IgD-negative memory B cell (primary cell): Measurements from ENCODE around the gene MAPK11. TPM values are rescaled to one million over a fixed set of nuclear protein-coding genes. Genes with fewer than 3 reads are reported as not detected.
A peak's percentile ranks its signal among the peaks of the same experiment; 100 is the strongest.

Source experiments
- H3K27ac Mint-ChIP-seq, 3 donors: one replicate each; pipeline ENCODE4 v1.8.0; 2020 to 2022; ENCODE audit warnings: mild to moderate bottlenecking in 3 of 3, mixed read lengths in 3 of 3, moderate library complexity in 1 of 3
- H3K27me3 Mint-ChIP-seq: one replicate; pipeline ENCODE4 v1.8.0; 2021; ENCODE audit warnings: mixed read lengths
- H3K36me3 Mint-ChIP-seq: one replicate; pipeline ENCODE4 v1.8.0; 2020; ENCODE audit warnings: mild to moderate bottlenecking, mixed read lengths
- H3K4me1 Mint-ChIP-seq, 3 donors: one replicate each; pipeline ENCODE4 v1.8.0; 2020 to 2022; ENCODE audit warnings: mixed read lengths in 3 of 3, mild to moderate bottlenecking in 1 of 3
- H3K4me3 Mint-ChIP-seq, 4 donors: one replicate each; pipeline ENCODE4 v1.8.0; 2020 to 2022; ENCODE audit warnings: mild to moderate bottlenecking in 4 of 4, mixed read lengths in 4 of 4, moderate library complexity in 3 of 4
- H3K9me3 Mint-ChIP-seq, 3 donors: one replicate each; pipeline ENCODE4 v1.8.0; 2020 to 2021; ENCODE audit warnings: mixed read lengths in 3 of 3, mild to moderate bottlenecking in 1 of 3
- polyA plus RNA-seq: library from polyadenylated mRNA; unstranded; fragments of 300-500 nt; fragmentation: Illumina TruSeq; gene quantifications from one replicate; pipeline ENCODE4 v1.2.3, GENCODE V29; 2021

The MAPK11 gene
- polyA plus RNA-seq, 1 donor from 2014 or later, result 0.59 TPM

DNA sequence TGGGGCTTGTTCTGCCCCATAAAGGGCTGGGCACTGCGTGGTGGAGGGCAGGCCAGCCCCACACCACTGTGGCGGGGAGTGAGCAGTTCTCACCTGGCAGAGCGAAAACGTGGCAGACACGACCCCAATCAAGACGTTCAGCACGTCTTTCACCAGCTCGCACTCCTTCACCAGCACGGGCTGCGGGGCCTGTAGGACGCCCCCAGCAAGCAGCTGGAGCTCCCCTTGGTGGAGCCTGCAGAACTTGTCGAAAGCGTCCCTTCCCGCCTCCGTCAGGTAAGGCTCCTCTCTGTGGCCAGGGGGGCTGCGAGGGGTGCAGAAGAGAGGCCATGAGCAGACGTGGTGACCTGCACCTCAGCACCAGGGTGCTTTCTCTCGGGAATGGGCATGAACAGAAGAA, 37.0 kb downstream of the MAPK11 start:
- Mint-ChIP-seq H3K9me3 (no peaks in the 10 kb centered on the region), H3K36me3 (peaks cover 4% of the 10 kb centered on the region), H3K27me3 (no peaks in the 10 kb centered on the region), H3K4me3 (peak overlapping the region in 1 of 4 donors; percentile 17), H3K4me1 (peaks cover 0 to 16% (median 5%) of the 10 kb centered on the region in 3 donors), H3K27ac (no peak overlapping the region)

DNA sequence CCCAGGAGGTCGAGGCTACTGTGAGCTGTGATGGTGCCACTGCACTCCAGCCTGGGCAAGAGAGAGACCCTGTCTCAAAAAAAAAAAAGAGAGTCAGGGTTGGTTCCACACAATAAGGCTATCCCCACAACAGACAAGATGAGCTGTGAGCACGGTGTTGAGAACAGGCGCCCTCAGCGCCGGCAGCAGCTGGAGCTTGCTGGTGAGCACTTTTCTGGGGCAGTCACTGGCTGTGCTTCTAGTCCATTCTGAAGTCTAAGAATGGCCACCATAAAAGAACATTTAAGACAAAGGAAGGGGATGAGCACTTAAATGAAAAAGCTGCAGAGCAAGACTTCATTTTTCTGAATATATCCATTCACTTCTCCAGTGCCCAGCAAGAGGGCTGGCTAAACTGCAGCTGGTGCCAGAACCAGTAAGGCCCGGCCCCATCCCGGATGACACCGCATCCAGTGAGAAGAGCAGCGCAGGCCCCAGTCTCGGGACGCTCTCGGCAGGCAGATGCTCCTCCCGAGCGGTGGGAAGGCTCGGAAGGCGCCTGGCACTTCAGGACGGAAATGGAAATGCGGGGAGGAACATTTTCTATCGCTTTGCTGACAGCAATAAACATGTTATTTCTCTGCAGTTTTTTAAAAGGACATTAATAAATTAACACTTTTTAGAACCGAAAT, 37.6 kb downstream of the MAPK11 start:
- Mint-ChIP-seq H3K4me1 (peaks cover 0 to 13% (median 5%) of the 10 kb centered on the region in 3 donors), H3K27me3 (no peaks in the 10 kb centered on the region), H3K27ac (no peak overlapping the region), H3K36me3 (peaks cover 4% of the 10 kb centered on the region), H3K9me3 (no peaks in the 10 kb centered on the region), H3K4me3 (peak overlapping the region in 1 of 4 donors; percentile 17)

DNA sequence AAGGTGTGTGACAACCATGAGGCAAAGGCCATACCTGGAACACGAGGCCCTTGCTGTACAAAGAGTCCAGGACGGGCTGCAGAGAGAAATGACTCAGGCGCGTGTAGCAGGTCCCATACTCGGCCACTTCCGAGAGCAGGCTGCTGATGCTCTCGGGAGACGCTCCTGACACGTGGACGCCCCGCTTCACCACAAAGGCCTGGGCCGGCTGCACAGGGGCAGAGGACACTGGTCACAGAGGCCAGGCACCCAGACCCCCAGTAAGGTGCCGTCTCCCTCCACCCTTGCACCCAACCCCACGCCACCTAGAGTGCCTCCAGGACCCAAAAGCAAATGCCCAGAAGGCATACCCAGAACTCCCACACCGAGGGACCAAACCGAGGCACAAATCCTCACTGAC, 40.8 kb downstream of the MAPK11 start:
- peaks cover 0 to 5% (median 0%) of the 10 kb centered on the region in 3 donors for H3K4me1 Mint-ChIP-seq
- peaks cover 2% of the 10 kb centered on the region for H3K36me3 Mint-ChIP-seq
- no peaks in the 10 kb centered on the region for H3K9me3 Mint-ChIP-seq
- H3K27ac Mint-ChIP-seq, result no peak overlapping the region
- H3K27me3 Mint-ChIP-seq, result no peaks in the 10 kb centered on the region
- H3K4me3 Mint-ChIP-seq, result no peak overlapping the region

DNA sequence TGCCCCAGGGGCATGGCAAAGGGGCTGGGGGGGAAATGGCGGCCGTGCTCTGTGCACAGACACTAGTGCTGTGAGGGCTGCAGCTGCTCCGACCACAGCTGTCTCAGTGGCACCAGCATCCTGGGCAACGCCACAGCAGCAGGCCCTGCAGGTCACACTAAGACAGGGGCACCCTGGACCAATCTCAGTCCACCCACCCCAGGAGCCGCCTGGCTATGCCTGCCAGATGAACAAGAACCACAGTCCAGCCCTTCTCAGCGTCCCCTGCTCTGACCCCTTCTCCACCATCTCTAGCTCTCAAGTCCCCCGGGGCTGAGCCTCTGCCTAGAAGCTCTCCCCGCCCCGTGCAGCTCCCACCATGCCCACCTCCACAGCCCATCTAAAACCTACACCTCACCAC, 41.8 kb downstream of the MAPK11 start:
- Mint-ChIP-seq H3K27me3 (no peaks in the 10 kb centered on the region), H3K4me3 (peak overlapping the region in 1 of 4 donors; percentile 7), H3K4me1 (peaks cover 0 to 5% (median 0%) of the 10 kb centered on the region in 3 donors), H3K36me3 (peaks cover 2% of the 10 kb centered on the region), H3K9me3 (no peaks in the 10 kb centered on the region), H3K27ac (no peak overlapping the region)

DNA sequence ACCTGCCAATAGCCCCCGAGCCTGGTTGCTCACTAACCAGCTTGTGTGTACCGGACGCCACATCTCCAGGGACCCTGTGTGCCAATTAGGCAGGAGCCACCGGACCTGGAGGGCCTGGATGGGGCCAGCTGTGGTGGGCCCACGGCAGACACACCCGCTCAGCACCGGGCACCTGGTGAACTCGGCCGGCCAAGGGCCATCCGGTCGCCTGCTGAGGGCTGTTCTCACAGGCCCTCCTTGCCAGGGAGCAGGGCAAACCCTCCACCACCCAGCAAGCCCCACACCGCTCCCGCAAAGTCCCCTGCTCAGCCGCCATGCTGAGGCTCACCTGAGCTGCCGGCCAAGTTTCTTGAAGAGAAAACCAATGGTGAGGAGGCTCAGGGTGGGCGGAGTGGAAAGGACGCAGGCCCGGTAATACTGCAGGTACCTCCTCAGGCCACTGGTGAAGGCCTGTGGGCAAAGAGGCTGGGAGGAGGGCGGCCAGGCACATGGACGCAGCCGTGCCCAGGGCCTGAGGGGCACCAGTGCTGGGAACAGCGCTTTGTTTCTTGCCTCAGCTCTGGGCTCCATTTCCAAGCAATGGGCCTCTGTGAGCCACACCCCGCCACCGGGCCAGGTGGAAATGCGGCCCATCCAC, 42.5 kb downstream of the MAPK11 start:
- H3K36me3 Mint-ChIP-seq, result peaks cover 2% of the 10 kb centered on the region
- no peak overlapping the region for H3K27ac Mint-ChIP-seq
- no peak overlapping the region for H3K4me3 Mint-ChIP-seq
- H3K4me1 Mint-ChIP-seq, result peaks cover 0 to 5% (median 0%) of the 10 kb centered on the region in 3 donors
- H3K9me3 Mint-ChIP-seq, result no peaks in the 10 kb centered on the region
- H3K27me3 Mint-ChIP-seq, result no peaks in the 10 kb centered on the region

- H3K4me3 Mint-ChIP-seq, result no peak overlapping the region
- peaks cover 0 to 5% (median 0%) of the 10 kb centered on the region in 3 donors for H3K4me1 Mint-ChIP-seq
- H3K27ac Mint-ChIP-seq, result no peak overlapping the region
- peaks cover 2% of the 10 kb centered on the region for H3K36me3 Mint-ChIP-seq
- no peaks in the 10 kb centered on the region for H3K27me3 Mint-ChIP-seq
- H3K9me3 Mint-ChIP-seq, result no peaks in the 10 kb centered on the region
These were observed 43.4 kb downstream of the MAPK11 start for GRCh38 chr22:50226875-50227165.

GRCh38 chr22:50226063-50226874, 43.9 kb downstream of the MAPK11 start:
- H3K4me1 Mint-ChIP-seq, result peaks cover 0 to 5% (median 0%) of the 10 kb centered on the region in 3 donors
- no peak overlapping the region for H3K4me3 Mint-ChIP-seq
- H3K27ac Mint-ChIP-seq, result no peak overlapping the region
- no peaks in the 10 kb centered on the region for H3K9me3 Mint-ChIP-seq
- no peaks in the 10 kb centered on the region for H3K27me3 Mint-ChIP-seq
- H3K36me3 Mint-ChIP-seq, result peaks cover 2% of the 10 kb centered on the region

GRCh38 chr22:50225200-50225969, 44.8 kb downstream of the MAPK11 start:
- no peak overlapping the region for H3K27ac Mint-ChIP-seq
- no peaks in the 10 kb centered on the region for H3K9me3 Mint-ChIP-seq
- no peaks in the 10 kb centered on the region for H3K27me3 Mint-ChIP-seq
- no peak overlapping the region for H3K4me3 Mint-ChIP-seq
- H3K36me3 Mint-ChIP-seq, result peaks cover 4% of the 10 kb centered on the region
- H3K4me1 Mint-ChIP-seq, result peaks cover 0 to 5% (median 0%) of the 10 kb centered on the region in 3 donors

GRCh38 chr22:50224071-50224470, 46.1 kb downstream of the MAPK11 start:
- peaks cover 4% of the 10 kb centered on the region for H3K36me3 Mint-ChIP-seq
- no peaks in the 10 kb centered on the region for H3K9me3 Mint-ChIP-seq
- no peaks in the 10 kb centered on the region for H3K27me3 Mint-ChIP-seq
- H3K27ac Mint-ChIP-seq, result peak overlapping the region in 1 of 3 donors; percentile 46
- no peak overlapping the region for H3K4me3 Mint-ChIP-seq
- H3K4me1 Mint-ChIP-seq, result peaks cover 0 to 5% (median 0%) of the 10 kb centered on the region in 3 donors

GRCh38 chr22:50222508-50222907, 47.7 kb downstream of the MAPK11 start:
- Mint-ChIP-seq H3K27ac (no peak overlapping the region), H3K36me3 (peaks cover 2% of the 10 kb centered on the region), H3K4me3 (no peak overlapping the region), H3K27me3 (no peaks in the 10 kb centered on the region), H3K9me3 (no peaks in the 10 kb centered on the region), H3K4me1 (peaks cover 0 to 3% (median 0%) of the 10 kb centered on the region in 3 donors)

GRCh38 chr22:50221410-50222300, 48.5 kb downstream of the MAPK11 start:
- Mint-ChIP-seq H3K27me3 (no peaks in the 10 kb centered on the region), H3K9me3 (no peaks in the 10 kb centered on the region), H3K36me3 (peaks cover 2% of the 10 kb centered on the region), H3K4me3 (no peak overlapping the region), H3K4me1 (no peaks in the 10 kb centered on the region), H3K27ac (no peak overlapping the region)

DNA sequence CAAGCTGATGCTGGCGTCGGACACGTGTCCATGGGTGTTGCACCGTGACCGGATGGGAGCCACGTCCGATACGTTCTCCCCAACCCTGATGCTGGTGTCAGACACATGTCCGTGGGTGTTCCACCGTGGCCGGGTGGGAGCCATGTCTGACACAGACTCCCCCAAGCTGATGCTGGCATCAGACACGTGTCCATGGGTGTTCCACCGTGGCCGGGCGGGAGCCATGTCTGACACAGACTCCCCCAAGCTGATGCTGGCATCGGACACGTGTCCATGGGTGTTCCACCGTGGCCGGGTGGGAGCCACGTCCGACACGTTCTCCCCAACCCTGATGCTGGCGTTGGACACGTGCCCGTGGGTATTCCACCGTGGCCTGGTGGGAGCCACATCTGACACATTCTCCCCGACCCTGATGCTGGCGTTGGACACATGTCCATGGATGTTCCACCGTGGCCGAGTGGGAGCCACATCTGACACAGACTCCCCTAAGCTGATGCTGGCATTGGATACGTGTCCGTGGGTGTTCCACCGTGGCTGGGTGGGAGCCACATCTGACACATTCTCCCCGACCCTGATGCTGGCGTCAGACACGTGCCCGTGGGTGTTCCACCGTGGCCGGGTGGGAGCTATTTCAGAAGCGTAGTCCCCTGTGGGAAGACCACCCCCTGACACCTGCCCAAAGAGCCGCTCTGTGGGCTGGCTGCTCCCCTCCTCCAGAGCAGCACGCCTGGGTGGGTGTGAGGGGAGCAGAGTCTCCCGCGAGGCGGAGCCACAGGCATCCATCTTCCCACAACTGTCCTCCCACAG, 49.4 kb downstream of the MAPK11 start:
- H3K36me3 Mint-ChIP-seq, result peaks cover 2% of the 10 kb centered on the region

DNA sequence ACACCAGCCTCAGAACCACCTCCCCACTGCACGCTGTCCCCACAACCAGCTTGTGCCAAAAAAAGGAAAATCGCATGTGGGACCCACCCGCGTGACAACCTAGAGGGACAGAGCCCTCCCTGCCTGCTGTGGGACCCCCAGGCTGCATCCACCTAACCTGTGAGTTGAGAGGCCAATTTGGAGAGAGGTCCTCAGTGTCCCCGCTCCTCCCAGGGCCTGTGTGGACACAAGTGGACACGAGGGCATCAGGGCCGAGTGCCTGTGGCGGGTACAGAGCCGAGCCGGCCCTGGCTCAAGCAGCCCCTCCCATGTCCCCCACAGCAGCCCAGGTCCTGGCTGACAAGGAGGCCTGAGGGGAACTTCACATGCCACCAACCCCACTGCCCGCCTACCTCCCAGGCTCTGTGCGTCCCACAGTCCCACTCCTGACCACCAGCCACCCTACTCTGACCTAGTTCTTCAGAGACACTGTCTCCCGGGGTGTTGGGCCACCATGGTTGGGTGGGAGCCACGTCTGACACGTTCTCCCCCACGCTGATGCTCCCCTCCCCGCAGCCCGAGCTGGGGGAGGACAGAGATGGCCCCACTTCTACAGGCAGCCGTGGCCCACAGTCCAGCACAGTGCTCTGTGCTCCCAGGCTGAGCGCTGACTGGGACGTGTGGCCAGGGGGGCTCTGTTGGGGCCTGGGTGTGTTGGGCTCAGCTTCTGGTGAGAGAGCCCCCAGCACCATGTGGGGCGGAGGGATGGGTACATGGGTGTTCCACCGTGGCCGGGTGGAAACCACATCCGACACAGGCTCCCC, 50.2 kb downstream of the MAPK11 start:
- peak overlapping the region in 1 of 4 donors; percentile 33 for H3K4me3 Mint-ChIP-seq
- peaks cover 0 to under 1% (median under 1%) of the 10 kb centered on the region in 3 donors for H3K4me1 Mint-ChIP-seq
- H3K36me3 Mint-ChIP-seq, result peaks cover 2% of the 10 kb centered on the region
- peak overlapping the region in 1 of 3 donors; percentile 39 for H3K27ac Mint-ChIP-seq
- no peaks in the 10 kb centered on the region for H3K9me3 Mint-ChIP-seq
- H3K27me3 Mint-ChIP-seq, result no peaks in the 10 kb centered on the region

More for the DNA sequence above, 49.4 kb downstream of the MAPK11 start:
- no peaks in the 10 kb centered on the region for H3K27me3 Mint-ChIP-seq
- H3K9me3 Mint-ChIP-seq, result no peaks in the 10 kb centered on the region
- H3K27ac Mint-ChIP-seq, result no peak overlapping the region
- H3K4me1 Mint-ChIP-seq, result no peaks in the 10 kb centered on the region
- H3K4me3 Mint-ChIP-seq, result no peak overlapping the region
